H1 (cell line): ENCODE data around the gene PAFAH1B1. TPM values are rescaled to one million over a fixed set of nuclear protein-coding genes. Genes with fewer than 3 reads are reported as not detected.
A peak's percentile ranks its signal among the peaks of the same experiment; 100 is the strongest.

Experiments used
- CTCF ChIA-PET: fragments of 300-600 bp; sonication (Branson Sonifier 250); formaldehyde crosslinking; loops from one replicate; lab custom pipeline; 2021; ENCODE audit not compliant: partially characterized antibody; lab: Charles Lee
- POLR2A ChIA-PET: fragments of 300-600 bp; sonication (Branson Sonifier 250); formaldehyde crosslinking; loops from one replicate; lab custom pipeline; 2021; ENCODE audit warnings: inconsistent platforms; ENCODE audit not compliant: partially characterized antibody; lab: Charles Lee
- DNase-seq, 2 experiments: peaks; one replicate each; pipeline versions ENCODE4 v3.0.0 to v3.0.0-alpha.2; 2010 to 2022; ENCODE audit warnings: low spot score in 2 of 2, low read depth in 1 of 2, mixed read lengths in 1 of 2
- FAIRE-seq: peaks from 2 replicates; lab custom pipeline; 2011; peaks lifted over from hg19 to GRCh38; lab: Jason Lieb, UNC
- H2AFZ ChIP-seq: 2 replicates; pipeline ENCODE4 v1.8.1; 2012; ENCODE audit warnings: low read length, inconsistent platforms
- H2AK5ac ChIP-seq: 2 replicates; pipeline ENCODE4 v1.6.1; 2013; ENCODE audit warnings: low read depth, low read length
- H2BK120ac ChIP-seq: replicated peaks from 2 replicates; pipeline ENCODE3; 2013; ENCODE audit warnings: low read depth, low read length, inconsistent platforms
- H2BK12ac ChIP-seq: 2 replicates; pipeline ENCODE4 v1.6.1; 2013; ENCODE audit warnings: low read depth, low read length
- H2BK15ac ChIP-seq: 2 replicates; pipeline ENCODE4 v1.6.1; 2013; ENCODE audit warnings: low read length
- H2BK20ac ChIP-seq: 2 replicates; pipeline ENCODE4 v1.6.1; 2013; ENCODE audit warnings: low read length
- H2BK5ac ChIP-seq: 2 replicates; pipeline ENCODE4 v1.6.1; 2013; ENCODE audit warnings: low read depth, low read length
- H3K14ac ChIP-seq: 2 replicates; pipeline ENCODE4 v1.6.1; 2013; ENCODE audit warnings: inconsistent platforms; ENCODE audit not compliant: insufficient read length
- H3K18ac ChIP-seq: 2 replicates; pipeline ENCODE4 v1.6.1; 2013; ENCODE audit warnings: low read length; ENCODE audit errors: extremely low read depth
- H3K23ac ChIP-seq: 2 replicates; pipeline ENCODE4 v1.6.1; 2013; ENCODE audit warnings: inconsistent platforms; ENCODE audit not compliant: insufficient read length
- H3K23me2 ChIP-seq: 2 replicates; pipeline ENCODE4 v1.6.1; 2013; ENCODE audit warnings: low read depth, low read length
- H3K27ac ChIP-seq: 2 replicates; pipeline ENCODE4 v1.6.1; 2011; ENCODE audit warnings: low read depth, low read length, inconsistent platforms
- H3K27me3 ChIP-seq, 4 experiments: replicated peaks in 1 of 4; 1 replicate in 1 of 4; 2 replicates in 3 of 4; pipeline versions ENCODE4 v1.6.1 to v1.8.1; 2011 to 2013; ENCODE audit warnings: low read length in 3 of 4, mild to moderate bottlenecking in 3 of 4, inconsistent platforms in 2 of 4, mixed read lengths in 2 of 4, moderate library complexity in 1 of 4; ENCODE audit not compliant: control insufficient read depth in 3 of 4, insufficient read depth in 3 of 4; ENCODE audit errors: extremely low read depth in 1 of 4
- H3K36me3 ChIP-seq, 4 experiments: 2 replicates each; pipeline versions ENCODE4 v1.6.1 to v1.8.1; 2011 to 2013; ENCODE audit warnings: mild to moderate bottlenecking in 4 of 4, low read length in 3 of 4, moderate library complexity in 2 of 4, control low read depth in 1 of 4, inconsistent platforms in 1 of 4; ENCODE audit not compliant: insufficient read depth in 4 of 4, control insufficient read depth in 2 of 4
- H3K4ac ChIP-seq: replicated peaks from 2 replicates; pipeline ENCODE3; 2013; ENCODE audit warnings: low read length, low read depth, mixed read lengths, inconsistent platforms; ENCODE audit not compliant: insufficient read length
- H3K4me1 ChIP-seq, 4 experiments: replicated peaks in 1 of 4; 1 replicate in 1 of 4; 2 replicates in 3 of 4; pipeline versions ENCODE4 v1.6.1 to v1.8.1; 2011 to 2013; ENCODE audit warnings: low read length in 3 of 4, inconsistent platforms in 2 of 4, mixed read lengths in 1 of 4; ENCODE audit not compliant: insufficient read depth in 4 of 4, control insufficient read depth in 3 of 4
- H3K4me2 ChIP-seq, 2 experiments: 2 replicates each; pipeline versions ENCODE4 v1.6.1 to v1.8.1; 2011 to 2013; ENCODE audit warnings: low read depth in 2 of 2, low read length in 2 of 2, control low read depth in 1 of 2, inconsistent platforms in 1 of 2, mild to moderate bottlenecking in 1 of 2; ENCODE audit not compliant: insufficient read depth in 1 of 2
- H3K4me3 ChIP-seq, 4 experiments: fragments of 200-600, 300-600 bp in 1 of 4; sonication (generic), shearing (Covaris generic), sonication (Bioruptor Twin) in 1 of 4; 2 replicates each; pipeline versions ENCODE4 v1.5.1 to v1.8.1; 2011 to 2016; ENCODE audit warnings: low read length in 4 of 4, low read depth in 3 of 4, control low read depth in 2 of 4, inconsistent platforms in 2 of 4, mild to moderate bottlenecking in 2 of 4, mixed read lengths in 1 of 4, moderate library complexity in 1 of 4; ENCODE audit not compliant: insufficient read depth in 2 of 4; ENCODE audit errors: extremely low read depth in 1 of 4
- H3K56ac ChIP-seq: replicated peaks from 2 replicates; pipeline ENCODE3; 2013; ENCODE audit warnings: low read depth, mild to moderate bottlenecking, mixed read lengths, low read length, inconsistent platforms; ENCODE audit not compliant: insufficient read length
- H3K79me1 ChIP-seq: 2 replicates; pipeline ENCODE4 v1.6.1; 2013; ENCODE audit warnings: low read depth, low read length, control low read depth
- H3K79me2 ChIP-seq, 2 experiments: 2 replicates each; pipeline versions ENCODE4 v1.6.1 to v1.8.1; 2012 to 2013; ENCODE audit warnings: low read length in 2 of 2, mild to moderate bottlenecking in 2 of 2, inconsistent platforms in 1 of 2; ENCODE audit not compliant: insufficient read depth in 2 of 2, control insufficient read depth in 1 of 2
- H3K9ac ChIP-seq, 4 experiments: replicated peaks in 1 of 4; 1 replicate in 1 of 4; 2 replicates in 3 of 4; pipeline versions ENCODE4 v1.6.1 to v1.8.1; 2011 to 2013; ENCODE audit warnings: low read depth in 3 of 4, low read length in 3 of 4, control low read depth in 2 of 4, mild to moderate bottlenecking in 2 of 4, moderate library complexity in 2 of 4, inconsistent platforms in 1 of 4; ENCODE audit errors: extremely low read depth in 1 of 4
- H3K9me3 ChIP-seq, 2 experiments: 2 replicates each; pipeline versions ENCODE4 v1.6.1 to v1.8.1; 2012 to 2013; ENCODE audit warnings: mild to moderate bottlenecking in 2 of 2, moderate library complexity in 2 of 2, control low read depth in 1 of 2, inconsistent platforms in 1 of 2, low read depth in 1 of 2, low read length in 1 of 2, mixed read lengths in 1 of 2; ENCODE audit not compliant: insufficient read depth in 2 of 2
- H4K20me1 ChIP-seq, 2 experiments: replicated peaks in 1 of 2; 2 replicates each; pipeline versions ENCODE3 to v1.8.1; 2011 to 2013; ENCODE audit warnings: inconsistent platforms in 2 of 2, low read length in 2 of 2, mild to moderate bottlenecking in 1 of 2; ENCODE audit not compliant: insufficient read depth in 2 of 2, control insufficient read depth in 1 of 2
- H4K5ac ChIP-seq: 2 replicates; pipeline ENCODE4 v1.6.1; 2013; ENCODE audit warnings: low read length, low read depth, mixed read lengths, inconsistent platforms; ENCODE audit not compliant: insufficient read length
- H4K8ac ChIP-seq: 2 replicates; pipeline ENCODE4 v1.8.0; 2013; ENCODE audit warnings: mild to moderate bottlenecking, moderate library complexity, low read length, inconsistent platforms; ENCODE audit not compliant: insufficient read depth; ENCODE audit errors: extremely low read depth
- H4K91ac ChIP-seq: replicated peaks from 2 replicates; pipeline ENCODE3; 2013; ENCODE audit warnings: low read length, mixed read lengths, inconsistent platforms; ENCODE audit not compliant: insufficient read length
- FOSL1 ChIP-seq: IDR thresholded peaks from 2 replicates; pipeline ENCODE4 v1.6.1; 2011; ENCODE audit warnings: mild to moderate bottlenecking, low read depth, low read length, moderate library complexity; ENCODE audit not compliant: insufficient read depth
- HDAC2 ChIP-seq, 2 experiments: fragments of 300-600 bp in 1 of 2; sonication (generic) in 1 of 2; IDR thresholded peaks; 2 replicates each; pipeline ENCODE4 v1.6.1; 2011 to 2012; ENCODE audit warnings: low read depth in 2 of 2, low read length in 2 of 2, mild to moderate bottlenecking in 2 of 2, moderate library complexity in 2 of 2, borderline replicate concordance in 1 of 2, inconsistent platforms in 1 of 2
- MAX ChIP-seq: IDR thresholded peaks from 2 replicates; pipeline ENCODE4 v1.6.1; 2012; ENCODE audit warnings: inconsistent platforms
- NANOG ChIP-seq: IDR thresholded peaks from 2 replicates; pipeline ENCODE4 v1.6.1; 2011; ENCODE audit warnings: low read length, low read depth, mild to moderate bottlenecking, inconsistent platforms; ENCODE audit not compliant: insufficient read depth, poor library complexity, severe bottlenecking
- NRF1 ChIP-seq: IDR thresholded peaks from 2 replicates; pipeline ENCODE4 v1.6.1; 2011; ENCODE audit warnings: mild to moderate bottlenecking, low read depth, low read length, improper control_type of control experiment
- PHF8 ChIP-seq: fragments of 200-600 bp; sonication (generic); conservative IDR thresholded peaks from 2 replicates; pipeline ENCODE4 v1.7.1; 2012; ENCODE audit warnings: low read depth, mild to moderate bottlenecking, inconsistent platforms, low read length, moderate library complexity
- POLR2AphosphoS5 ChIP-seq: IDR thresholded peaks from 2 replicates; pipeline ENCODE4 v1.6.1; 2011; ENCODE audit warnings: low read depth, low read length
- SAP30 ChIP-seq: fragments of 300-600 bp; sonication (generic); IDR thresholded peaks from 2 replicates; pipeline ENCODE4 v1.7.1; 2012; ENCODE audit warnings: low read length, moderate library complexity, mild to moderate bottlenecking, inconsistent platforms; ENCODE audit not compliant: insufficient read depth, insufficient replicate concordance
- WGBS, 2 experiments: shearing (Covaris generic) in 1 of 2; methylation state at CpG; one replicate each; pipeline versions ENCODE4 v1.1.6 to v1.1.7; 2013 to 2015; ENCODE audit warnings: low lambda C conversion rate in 2 of 2, mixed read lengths in 2 of 2, inconsistent platforms in 1 of 2, low coverage in 1 of 2, missing lambda C conversion rate in 1 of 2; ENCODE audit not compliant: insufficient replicate concordance in 2 of 2, insufficient coverage in 1 of 2, insufficient read length in 1 of 2; ENCODE audit errors: extremely low coverage in 1 of 2, missing lambda C conversion rate in 1 of 2; 5-methylcytosine and 5-hydroxymethylcytosine counted together
- polyA plus RNA-seq, 7 experiments: library from polyadenylated mRNA; depleted of rRNA in 3 of 7; stranded (reverse) in 5 of 7; unstranded in 2 of 7; fragments of >200 nt in 5 of 7; fragments of 200-250 nt in 2 of 7; gene quantifications; 1 replicate in 5 of 7; 2 replicates in 1 of 7; 4 replicates in 1 of 7; pipeline versions ENCODE4 v1.2.1 to v1.2.3, GENCODE V29; 2011 to 2013; ENCODE audit warnings: missing spikeins in 2 of 7, mixed read lengths in 2 of 7
- total RNA-seq: library from RNA; stranded (reverse); fragmentation: NEBNext Ultra II Directional; extraction: Animal tissue kit (Norgen Biotek cat#: 25700); gene quantifications from 2 replicates; pipeline ENCODE4 v1.2.1, GENCODE V29; 2021
- TF ChIP-seq, protein P1 (sequence below): IDR thresholded peaks from 2 replicates; pipeline ENCODE4 v1.6.1; 2011; ENCODE audit warnings: low read depth, mild to moderate bottlenecking, low read length; ENCODE audit not compliant: insufficient read depth

The PAFAH1B1 gene
- total and polyA plus RNA-seq, 2 of the 8 experiments (the other 6 are each of a cell fraction or from before 2014, with no cell fraction given): 42.0 to 152 TPM

DNA sequence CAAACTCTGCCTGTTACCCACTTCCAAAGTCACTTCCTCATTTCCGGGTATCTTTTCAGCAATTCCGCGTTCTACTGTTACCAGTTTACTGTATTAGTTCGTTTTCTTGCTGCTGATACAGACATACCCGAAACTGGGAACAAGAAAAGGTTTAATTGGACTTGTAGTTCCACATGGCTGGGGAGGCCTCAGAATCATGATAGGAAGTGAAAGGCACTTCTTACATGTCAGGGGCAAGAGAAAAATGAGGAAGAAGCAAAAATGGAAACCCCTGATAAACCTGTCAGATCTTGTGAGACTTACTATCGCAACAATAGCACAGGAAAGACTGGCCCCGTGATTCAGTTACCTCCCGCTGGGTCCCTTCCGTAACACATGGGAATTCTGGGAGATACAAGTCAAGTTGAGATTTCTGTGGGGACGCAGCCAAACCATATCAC, 30.9 kb downstream of the PAFAH1B1 start:
- ChIA-PET CTCF (no interaction called here), POLR2A (interaction anchor here (0.8 kb wide), 1 partner anchor 11 kb away, joined by 4 read pairs; no protein-coding TSS in a partner anchor)
- Histone ChIP-seq H3K9ac (no peak overlapping the region), H2BK15ac (no peak overlapping the region), H3K18ac (no peak overlapping the region), H2BK120ac (no peak overlapping the region), H2BK12ac (no peak overlapping the region), H3K23ac (no peak overlapping the region), H3K4me2 (peak overlapping the region in 1 of 2 experiments; percentile 34; a peak in 2 of 4 replicates), H3K27me3 (no peaks in the 10 kb centered on the region), H2BK20ac (no peak overlapping the region), H4K8ac (no peak overlapping the region), H2AK5ac (no peak overlapping the region), H3K4me3 (no peak overlapping the region), H2AFZ (no peak overlapping the region), H3K4me1 (peaks cover 0 to 5% (median 3%) of the 10 kb centered on the region in 4 experiments; a peak in 2 of 7 replicates), H2BK5ac (no peak overlapping the region), H3K79me2 (peaks cover 7 to 98% of the 10 kb centered on the region in 2 experiments), H3K36me3 (peaks cover 0 to 17% (median 5%) of the 10 kb centered on the region in 4 experiments; a peak in 3 of 8 replicates), H4K20me1 (peaks cover 3 to 11% of the 10 kb centered on the region in 2 experiments), H3K9me3 (peaks cover 16% of the 10 kb centered on the region in 2 experiments), H3K79me1 (0 out of 2 replicates have a peak, but pooled peaks cover 5% of the 10 kb centered on the region), H4K5ac (no peak overlapping the region), H3K23me2 (no peaks in the 10 kb centered on the region), H3K56ac (no peak overlapping the region), H3K4ac (no peak overlapping the region)
- no peak for DNase-seq
- WGBS, 2 experiments: 73% methylated on average over 10 of the region's 10 CpGs; no CpG with 5 or more reads in 1 of the 2 experiments
- TF ChIP-seq HDAC2 (IDR thresholded peaks at IDR 0.05; ENCODE audit: borderline replicate concordance in 1 of 2, low read depth in 2 of 2, low read length in 2 of 2): no peak
- no peak for TF ChIP-seq NANOG
- no peak for TF ChIP-seq MAX
- no peak for TF ChIP-seq NRF1
- TF ChIP-seq FOSL1: no peak
- TF ChIP-seq, protein P1, sequence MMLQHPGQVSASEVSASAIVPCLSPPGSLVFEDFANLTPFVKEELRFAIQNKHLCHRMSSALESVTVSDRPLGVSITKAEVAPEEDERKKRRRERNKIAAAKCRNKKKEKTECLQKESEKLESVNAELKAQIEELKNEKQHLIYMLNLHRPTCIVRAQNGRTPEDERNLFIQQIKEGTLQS: no peak
- no peak for TF ChIP-seq PHF8
- no peak for TF ChIP-seq SAP30
- TF ChIP-seq POLR2AphosphoS5: no peak
- TF ChIP-seq, all 59 proteins: peak for 0
- FAIRE-seq: no peak
- H3K27ac ChIP-seq: 0 out of 2 replicates have a peak overlapping the region, but pooled peaks have one; percentile 49
- no peak overlapping the region for H4K91ac ChIP-seq
- no peak overlapping the region for H3K14ac ChIP-seq
